ENCODE results near the gene SMU1. TPM values are rescaled to one million over a fixed set of nuclear protein-coding genes. Genes with fewer than 3 reads are reported as not detected.

Gene SMU1
- total RNA-seq = 10 to 100 TPM; 25.0 to 28.7 TPM
- 19.6 TPM for polyA plus RNA-seq (2013, experiment 1 of 2)
- polyA plus RNA-seq (2013, experiment 2 of 2) = 18.3 TPM
- long read RNA-seq, experiment 1, full-length matches to known transcripts = 14 of 24 reads
- long read RNA-seq, experiment 1, partial matches to known transcripts = 4 of 24 reads
- long read RNA-seq, experiment 1, other reads (novel, unspliced or antisense) = 6 of 24 reads
- long read RNA-seq, experiment 2, full-length matches to known transcripts = 152 of 166 reads
- long read RNA-seq, experiment 2, partial matches to known transcripts = 8 of 166 reads
- long read RNA-seq, experiment 2, other reads (novel, unspliced or antisense) = 6 of 166 reads
- long read RNA-seq, experiment 3, full-length matches to known transcripts = 308 of 372 reads
- long read RNA-seq, experiment 3, partial matches to known transcripts = 39 of 372 reads
- long read RNA-seq, experiment 3, other reads (novel, unspliced or antisense) = 25 of 372 reads
- long read RNA-seq, experiment 4, full-length matches to known transcripts = 82 of 92 reads
- long read RNA-seq, experiment 4, partial matches to known transcripts = 6 of 92 reads
- long read RNA-seq, experiment 4, other reads (novel, unspliced or antisense) = 4 of 92 reads

DNA sequence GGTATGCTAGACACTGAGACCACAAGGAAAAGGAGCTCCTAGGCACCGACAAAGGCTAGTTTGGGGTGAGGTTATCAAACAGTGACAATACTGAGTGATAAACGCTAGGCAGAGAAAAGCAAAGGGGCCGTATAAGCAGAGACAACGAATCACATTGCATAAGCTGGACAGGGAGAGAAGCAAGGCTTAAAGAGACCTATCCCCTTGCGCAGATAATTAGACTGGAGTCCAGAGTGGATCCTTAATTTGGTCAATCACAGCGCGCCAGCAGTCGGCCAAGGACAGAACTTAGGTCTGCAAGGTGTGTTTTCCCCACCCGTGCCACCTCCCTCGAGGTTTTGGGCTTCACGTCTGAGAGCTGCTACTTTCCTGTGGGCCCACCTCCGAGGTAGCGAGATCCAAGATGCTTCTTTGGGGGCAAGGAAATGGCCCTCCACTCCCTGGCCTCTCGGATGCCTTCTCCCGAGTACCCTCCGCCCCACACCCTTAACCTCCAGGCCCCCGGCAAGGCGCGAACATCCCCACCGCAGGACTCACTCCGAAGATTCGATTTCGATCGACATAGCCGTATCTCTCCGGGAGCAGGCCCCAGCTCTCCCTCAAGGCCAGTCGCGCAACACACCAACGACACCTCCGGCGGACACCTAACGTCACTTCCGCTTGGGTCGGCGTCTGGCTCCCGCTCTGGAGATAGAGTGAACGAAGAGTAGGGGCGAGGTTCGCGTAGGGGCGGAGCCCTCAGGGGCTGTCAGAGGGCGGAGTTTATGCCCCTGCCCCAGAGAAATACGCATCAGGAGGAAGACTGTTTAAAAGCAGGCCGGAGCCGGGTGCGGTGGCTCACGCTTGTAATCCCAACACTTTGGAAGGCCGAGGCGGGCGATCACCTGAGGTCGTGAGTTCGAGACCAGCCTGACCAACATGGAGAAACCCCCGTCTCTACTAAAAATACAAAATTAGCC, at the start of gene SMU1:
Gene SMU1, minus strand, starts transcription at position 629 of the 959 bp plus-strand sequence. Its CDS starts 66 bp downstream, at position 563.
- Mint-ChIP-seq H3K9me3 (no peaks in the 10 kb centered on the region), H3K27ac (peak within 1 kb of the TSS; percentile 100), H3K27me3 (ENCODE audit: insufficient read depth) (peaks cover 2% of the 10 kb centered on the region), H3K4me1 (peaks cover 6% of the 10 kb centered on the region), H3K4me3 (peak within 1 kb of the TSS; percentile 100), H3K36me3 (ENCODE audit: low read depth) (peaks cover 21% of the 10 kb centered on the region)
- Histone ChIP-seq H3K9me3 (ENCODE audit: control insufficient read depth, low read length) (no peaks in the 10 kb centered on the region), H3K4me1 (ENCODE audit: control insufficient read depth, insufficient read depth, low read length) (no peaks in the 10 kb centered on the region), H3K27me3 (ENCODE audit: control insufficient read depth, insufficient read depth, low read length, poor library complexity, severe bottlenecking) (no peaks in the 10 kb centered on the region), H3K4me3 (ENCODE audit: low read length) (peak within 1 kb of the TSS; percentile 97), H3K27ac (ENCODE audit: low read depth, low read length) (peak within 1 kb of the TSS; percentile 45), H3K9ac (ENCODE audit: extremely low read depth, low read length, poor library complexity, severe bottlenecking) (peak within 1 kb of the TSS; percentile 97), H3K36me3 (ENCODE audit: control insufficient read depth, insufficient read depth, low read length) (peaks cover 29% of the 10 kb centered on the region)
- 1 to 3% methylated on average over 32 to 53 of the region's 53 CpGs for WGBS, 2 experiments (ENCODE audit: insufficient coverage in 1 of 2, insufficient read length in 1 of 2)
- DNase-seq = peak; percentile 98
- TF ChIP-seq, protein P1, sequence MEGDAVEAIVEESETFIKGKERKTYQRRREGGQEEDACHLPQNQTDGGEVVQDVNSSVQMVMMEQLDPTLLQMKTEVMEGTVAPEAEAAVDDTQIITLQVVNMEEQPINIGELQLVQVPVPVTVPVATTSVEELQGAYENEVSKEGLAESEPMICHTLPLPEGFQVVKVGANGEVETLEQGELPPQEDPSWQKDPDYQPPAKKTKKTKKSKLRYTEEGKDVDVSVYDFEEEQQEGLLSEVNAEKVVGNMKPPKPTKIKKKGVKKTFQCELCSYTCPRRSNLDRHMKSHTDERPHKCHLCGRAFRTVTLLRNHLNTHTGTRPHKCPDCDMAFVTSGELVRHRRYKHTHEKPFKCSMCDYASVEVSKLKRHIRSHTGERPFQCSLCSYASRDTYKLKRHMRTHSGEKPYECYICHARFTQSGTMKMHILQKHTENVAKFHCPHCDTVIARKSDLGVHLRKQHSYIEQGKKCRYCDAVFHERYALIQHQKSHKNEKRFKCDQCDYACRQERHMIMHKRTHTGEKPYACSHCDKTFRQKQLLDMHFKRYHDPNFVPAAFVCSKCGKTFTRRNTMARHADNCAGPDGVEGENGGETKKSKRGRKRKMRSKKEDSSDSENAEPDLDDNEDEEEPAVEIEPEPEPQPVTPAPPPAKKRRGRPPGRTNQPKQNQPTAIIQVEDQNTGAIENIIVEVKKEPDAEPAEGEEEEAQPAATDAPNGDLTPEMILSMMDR (conservative IDR thresholded peaks at IDR 0.05) = no peak

DNA sequence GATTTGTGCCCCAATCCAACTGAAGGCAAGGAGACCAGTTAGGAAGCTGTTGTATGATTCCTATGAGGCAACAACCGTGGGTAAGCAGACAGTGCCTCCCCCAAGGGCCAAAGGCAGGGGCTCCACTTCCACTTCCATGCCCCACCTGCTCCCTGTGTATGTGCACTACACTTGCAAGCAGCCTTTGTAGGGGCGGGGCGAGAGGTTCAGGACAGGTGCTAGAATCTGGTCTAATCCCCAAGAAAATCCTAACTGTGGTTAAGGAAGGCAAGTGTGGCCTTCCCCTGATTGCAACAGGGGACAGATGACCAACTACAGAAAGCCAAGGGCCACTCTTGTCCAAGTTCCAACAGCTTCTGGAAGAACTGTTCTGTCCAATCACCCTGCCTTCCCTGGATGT, 49.0 kb upstream of the SMU1 start:
- 92 to 100% methylated on average over 1 to 3 of the region's 3 CpGs for WGBS, 2 experiments (ENCODE audit: insufficient coverage in 1 of 2, insufficient read length in 1 of 2)
- TF ChIP-seq, protein P1 (conservative IDR thresholded peaks at IDR 0.05) = no peak
- Mint-ChIP-seq H3K27ac (peak overlapping the region; percentile 60), H3K4me3 (peak overlapping the region; percentile 1), H3K4me1 (peaks cover 53% of the 10 kb centered on the region), H3K9me3 (peaks cover 15% of the 10 kb centered on the region), H3K36me3 (ENCODE audit: low read depth) (peaks cover 34% of the 10 kb centered on the region), H3K27me3 (ENCODE audit: insufficient read depth) (no peaks in the 10 kb centered on the region)
- peaks cover 48% of the 10 kb centered on the region for H3K36me3 ChIP-seq (ENCODE audit: control insufficient read depth, insufficient read depth, low read length)
- H3K27me3 ChIP-seq (ENCODE audit: control insufficient read depth, insufficient read depth, low read length, poor library complexity, severe bottlenecking) = no peaks in the 10 kb centered on the region
- peaks cover 21% of the 10 kb centered on the region for H3K4me1 ChIP-seq (ENCODE audit: control insufficient read depth, insufficient read depth, low read length)
- no peak overlapping the region for H3K27ac ChIP-seq (ENCODE audit: low read depth, low read length)
- H3K4me3 ChIP-seq (ENCODE audit: low read length) = no peak overlapping the region
- H3K9ac ChIP-seq (ENCODE audit: extremely low read depth, low read length, poor library complexity, severe bottlenecking) = no peak overlapping the region
- DNase-seq = no peak
- no peaks in the 10 kb centered on the region for H3K9me3 ChIP-seq (ENCODE audit: control insufficient read depth, low read length)

DNA sequence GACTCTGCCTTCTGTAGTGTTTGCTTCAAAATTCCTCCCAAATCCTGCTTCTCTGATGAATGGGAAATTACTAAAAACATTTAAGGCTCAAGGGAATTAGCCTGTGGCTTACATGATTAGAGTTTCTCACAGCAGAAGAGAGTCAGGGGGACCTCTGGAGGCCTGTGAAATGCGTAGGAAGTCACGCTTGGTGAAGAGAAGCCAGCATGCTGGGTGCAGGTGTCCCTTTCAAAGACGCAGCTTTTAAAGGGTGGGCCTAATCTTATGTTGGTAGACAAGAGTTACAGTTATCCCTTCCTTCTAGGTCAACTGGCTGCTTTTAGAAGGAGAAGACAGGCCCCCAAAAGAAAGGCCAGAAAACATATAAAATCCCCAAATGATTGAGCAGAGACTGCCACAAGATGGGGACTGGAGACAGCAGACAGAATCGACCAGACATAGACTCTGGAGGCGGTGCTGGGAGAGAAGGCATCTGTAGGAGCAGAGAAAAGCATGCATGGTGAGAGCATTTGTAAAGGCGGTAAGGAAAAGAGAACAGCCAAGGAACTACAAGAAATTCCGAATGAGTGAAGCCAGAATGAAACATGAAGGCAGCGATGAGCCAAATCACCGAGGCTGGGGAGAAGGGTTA, 48.4 kb upstream of the SMU1 start:
- Histone ChIP-seq H3K27ac (ENCODE audit: low read depth, low read length) (no peak overlapping the region), H3K36me3 (ENCODE audit: control insufficient read depth, insufficient read depth, low read length) (peaks cover 48% of the 10 kb centered on the region), H3K4me3 (ENCODE audit: low read length) (no peak overlapping the region), H3K4me1 (ENCODE audit: control insufficient read depth, insufficient read depth, low read length) (peaks cover 21% of the 10 kb centered on the region), H3K9ac (ENCODE audit: extremely low read depth, low read length, poor library complexity, severe bottlenecking) (no peak overlapping the region), H3K27me3 (ENCODE audit: control insufficient read depth, insufficient read depth, low read length, poor library complexity, severe bottlenecking) (no peaks in the 10 kb centered on the region), H3K9me3 (ENCODE audit: control insufficient read depth, low read length) (no peaks in the 10 kb centered on the region)
- H3K27ac Mint-ChIP-seq = peak overlapping the region; percentile 6
- H3K27me3 Mint-ChIP-seq (ENCODE audit: insufficient read depth) = no peaks in the 10 kb centered on the region
- peaks cover 32% of the 10 kb centered on the region for H3K36me3 Mint-ChIP-seq (ENCODE audit: low read depth)
- H3K9me3 Mint-ChIP-seq = peaks cover 15% of the 10 kb centered on the region
- TF ChIP-seq, protein P1 (conservative IDR thresholded peaks at IDR 0.05) = no peak
- no peak for DNase-seq
- H3K4me3 Mint-ChIP-seq = peak overlapping the region; percentile 1
- peaks cover 50% of the 10 kb centered on the region for H3K4me1 Mint-ChIP-seq
- WGBS, 2 experiments (ENCODE audit: insufficient coverage in 1 of 2, insufficient read length in 1 of 2) = 84 to 91% methylated on average over 9 of the region's 9 CpGs
